SKM-1 treated with dmso at 0.1 percent for 144 hours (cell line): ENCODE data around the gene RESP18.

Source experiments
- DNase-seq: peaks from one replicate; lab custom pipeline; 2025; ENCODE audit not compliant: unreplicated experiment; lab: John Stamatoyannopoulos, UW

RESP18 gene

GRCh38 chr2:219332542-219332941 lies at the start of gene RESP18:
Gene RESP18 (minus strand): TSS chr2:219332744.
- DNase-seq = no peak

DNA sequence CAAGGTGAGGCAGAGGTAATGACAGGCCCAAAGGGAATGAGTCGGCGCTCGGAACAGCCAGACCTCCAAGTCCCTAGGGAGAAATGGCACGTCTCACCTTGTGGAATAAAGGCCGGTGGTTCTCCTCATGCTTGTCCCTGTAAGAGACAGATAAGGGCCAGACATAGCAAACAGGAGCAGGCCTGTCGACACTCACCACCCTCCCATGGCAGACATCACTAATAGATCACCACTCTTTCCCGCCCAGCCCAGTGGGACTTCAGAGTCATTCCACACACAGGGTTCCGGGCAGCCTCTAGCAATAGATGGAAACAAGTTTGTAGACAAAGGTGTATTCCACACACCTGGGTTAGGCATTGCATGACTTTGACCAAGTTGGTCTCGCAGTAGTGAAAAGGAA lies 48.9 kb upstream of the RESP18 start:
- no peak for DNase-seq

- DNase-seq = no peak
Measured at GRCh38 chr2:219380926-219381325, 48.4 kb upstream of the RESP18 start.

DNA sequence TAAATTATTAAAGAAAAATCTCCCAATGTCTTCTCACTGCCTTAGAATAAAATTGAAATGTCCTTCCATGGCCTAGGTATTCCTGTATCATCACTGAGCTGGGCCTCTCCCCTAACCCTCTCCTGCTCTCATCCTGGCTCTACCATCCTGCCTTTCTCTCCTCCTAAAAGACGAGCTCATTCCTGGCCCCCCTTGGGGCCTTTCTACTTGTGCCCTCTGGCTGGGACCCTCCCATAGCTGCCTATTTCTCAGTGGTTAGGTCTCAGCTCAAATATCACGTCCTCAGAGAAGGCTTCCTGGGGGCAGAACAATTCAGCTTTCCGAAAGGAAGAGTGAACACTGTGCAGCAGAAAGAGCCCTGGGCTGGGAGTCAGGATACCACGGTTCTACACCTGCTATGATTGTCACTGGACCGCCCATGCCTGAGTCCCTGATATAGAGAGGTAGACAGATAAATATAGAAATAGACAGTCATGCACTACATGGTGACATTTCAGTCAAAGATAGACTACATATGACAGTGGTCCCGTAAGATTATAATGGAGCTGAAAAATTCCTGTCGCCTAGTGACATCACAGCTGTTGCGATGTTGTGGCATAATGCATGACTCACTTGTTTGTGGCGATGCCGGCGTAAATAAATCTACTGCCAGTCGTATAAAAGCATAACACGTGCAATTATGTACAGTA lies 45.8 kb upstream of the RESP18 start:
- no peak for DNase-seq

DNA sequence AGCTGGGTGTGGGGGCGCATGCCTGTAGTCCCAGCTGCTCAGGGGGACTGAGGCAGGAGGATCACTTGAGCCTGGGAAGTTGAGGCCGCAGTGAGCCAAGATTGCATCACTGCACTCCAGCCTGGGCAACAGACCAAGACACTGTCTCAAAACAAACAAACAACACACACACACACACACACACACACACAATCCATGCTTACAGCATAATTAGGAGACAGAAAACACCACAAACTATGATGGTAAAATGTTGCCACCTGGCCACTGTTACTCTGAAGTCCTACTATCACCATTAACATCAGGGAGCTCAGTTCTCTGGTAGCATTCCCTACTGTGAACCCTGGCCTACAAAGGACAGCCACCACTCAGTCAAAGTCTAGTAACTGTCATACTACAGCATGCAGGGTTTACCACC lies 36.9 kb upstream of the RESP18 start:
- no peak for DNase-seq

- no peak for DNase-seq
Measured at GRCh38 chr2:219368690-219369191, 36.2 kb upstream of the RESP18 start.

- DNase-seq = no peak
Measured at GRCh38 chr2:219362524-219363164, 30.1 kb upstream of the RESP18 start.

- no peak for DNase-seq
Measured at GRCh38 chr2:219362072-219362471, 29.5 kb upstream of the RESP18 start.

DNA sequence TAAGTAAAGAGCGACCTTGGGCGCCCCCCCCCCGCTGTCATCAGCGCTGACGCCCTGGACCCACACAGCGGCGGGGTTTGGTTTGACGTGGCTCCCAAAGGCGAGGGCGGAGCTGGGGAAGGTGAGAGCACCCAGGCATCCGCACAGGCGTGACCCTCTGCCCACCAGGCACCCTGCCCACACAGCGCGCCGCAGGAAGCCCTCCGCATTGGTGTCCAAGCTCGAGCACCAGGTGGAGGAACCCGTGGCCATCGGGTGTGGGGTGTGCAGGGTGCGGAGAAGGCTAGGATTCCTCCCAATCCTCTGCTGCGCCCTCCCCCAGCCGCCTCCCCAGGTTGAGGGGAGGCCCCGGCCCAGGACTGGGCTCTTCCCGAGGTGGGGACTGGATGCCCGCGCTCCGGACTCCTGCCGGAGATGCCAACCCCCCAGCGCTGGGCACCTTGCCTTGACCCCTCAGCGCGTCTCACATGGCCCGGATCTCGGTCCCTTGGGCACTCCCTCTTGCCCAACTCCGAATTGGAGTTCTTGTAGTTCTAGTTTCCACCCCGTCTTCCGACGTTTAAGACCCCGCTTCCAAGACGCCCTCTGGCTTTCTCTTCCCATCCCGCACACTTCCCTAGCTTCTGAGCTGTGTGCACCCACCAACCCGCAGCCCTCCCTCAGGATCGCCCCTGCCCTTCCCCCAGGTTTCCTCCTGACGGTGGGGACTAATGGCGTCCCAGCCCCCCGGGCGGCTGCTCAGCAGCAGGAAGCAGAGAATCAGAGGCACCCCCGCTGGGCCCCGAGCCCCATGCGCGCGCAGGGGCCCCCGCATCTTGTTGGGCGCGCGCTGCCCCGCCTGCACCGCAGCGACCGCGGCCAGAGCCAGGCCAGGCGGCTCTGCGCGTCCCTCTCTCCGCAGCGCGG lies 25.9 kb upstream of the RESP18 start:
- DNase-seq = no peak

DNA sequence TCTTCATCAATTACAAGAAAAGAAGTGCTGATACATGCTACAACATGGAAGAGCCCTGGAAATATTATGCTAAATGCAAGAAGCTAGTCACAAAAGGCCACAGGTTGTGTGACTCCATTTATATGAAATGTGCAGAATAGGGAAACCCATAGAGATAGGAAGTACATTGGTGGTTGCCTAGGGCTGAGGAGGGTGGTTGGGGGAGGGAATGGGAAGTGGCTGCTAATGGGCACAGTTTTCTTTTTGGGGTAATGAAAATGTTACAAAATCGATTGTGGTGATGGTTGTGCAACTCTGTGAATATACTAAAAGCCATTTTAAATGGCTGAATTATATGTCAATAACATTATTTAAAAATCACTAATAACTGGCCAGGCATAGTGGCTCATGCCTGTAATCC lies 24.3 kb upstream of the RESP18 start:
- peak; percentile 94 for DNase-seq

DNA sequence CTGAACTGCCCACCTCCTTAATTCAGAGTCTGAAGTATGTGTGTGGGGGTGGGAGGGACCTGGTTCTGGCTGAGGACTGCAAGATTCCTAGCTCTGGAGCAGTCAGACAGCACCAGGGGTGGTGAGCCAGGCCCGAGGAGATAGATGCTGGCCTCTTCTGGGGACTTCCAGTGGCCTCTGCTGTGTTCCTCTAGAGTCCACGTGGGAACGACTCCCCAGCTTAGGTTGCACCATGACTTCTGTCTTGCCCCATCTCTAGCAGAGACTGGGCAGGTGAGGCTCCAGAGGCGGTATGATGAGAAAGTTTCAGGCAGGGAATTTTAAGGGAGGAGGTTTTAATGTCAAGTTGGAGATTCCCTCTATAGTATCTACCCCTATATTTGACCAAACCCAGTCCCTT lies 22.0 kb upstream of the RESP18 start:
- DNase-seq = no peak

DNA sequence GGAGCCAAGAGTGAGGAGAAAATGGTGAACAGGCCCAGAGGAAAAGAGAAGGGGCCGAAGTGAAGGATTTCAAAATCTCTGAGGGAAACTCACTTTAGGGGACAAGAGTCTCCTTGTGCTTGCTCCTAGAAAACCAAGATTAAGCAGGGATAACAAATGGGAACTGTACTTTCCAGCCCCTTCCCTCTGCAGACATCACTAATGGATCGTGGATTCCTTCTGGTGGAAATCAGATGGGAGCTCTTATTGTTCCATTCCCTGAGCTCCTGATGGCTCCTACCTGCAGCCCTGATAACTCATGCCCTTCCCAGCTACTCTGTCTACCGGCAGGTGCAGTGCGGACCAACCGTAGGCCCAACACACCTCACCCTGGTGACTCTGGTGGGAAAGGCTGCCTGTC lies 20.6 kb upstream of the RESP18 start:
- DNase-seq = no peak

- DNase-seq = peak; percentile 48
Measured at GRCh38 chr2:219352448-219353023, 20.0 kb upstream of the RESP18 start.

DNA sequence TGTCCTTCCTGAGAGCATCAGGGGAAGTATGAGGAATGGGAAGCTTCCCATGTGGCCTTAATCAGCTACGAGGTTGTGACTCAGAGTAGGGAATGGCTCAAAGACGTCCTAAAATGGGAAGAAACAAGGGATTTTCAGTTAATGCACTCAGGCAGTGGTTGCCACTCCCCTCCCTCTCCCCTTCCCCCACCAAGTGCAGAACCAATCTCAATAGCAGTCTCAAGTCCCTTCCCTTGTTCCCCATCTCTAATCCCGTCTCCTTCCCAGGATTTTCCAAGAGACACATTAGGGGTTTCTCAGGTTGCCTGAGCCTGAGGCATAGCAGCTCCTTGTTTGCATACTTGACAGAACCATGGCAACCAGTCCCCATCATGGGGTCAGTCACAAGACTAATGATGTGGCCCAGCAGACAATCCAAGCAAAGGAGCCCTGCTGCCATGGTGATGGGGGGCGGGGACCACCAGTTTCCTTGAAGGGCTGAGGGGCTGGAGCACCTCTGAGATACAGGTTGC lies 18.2 kb upstream of the RESP18 start:
- DNase-seq = no peak

- DNase-seq = no peak
Measured at GRCh38 chr2:219350215-219350614, 17.7 kb upstream of the RESP18 start.

DNA sequence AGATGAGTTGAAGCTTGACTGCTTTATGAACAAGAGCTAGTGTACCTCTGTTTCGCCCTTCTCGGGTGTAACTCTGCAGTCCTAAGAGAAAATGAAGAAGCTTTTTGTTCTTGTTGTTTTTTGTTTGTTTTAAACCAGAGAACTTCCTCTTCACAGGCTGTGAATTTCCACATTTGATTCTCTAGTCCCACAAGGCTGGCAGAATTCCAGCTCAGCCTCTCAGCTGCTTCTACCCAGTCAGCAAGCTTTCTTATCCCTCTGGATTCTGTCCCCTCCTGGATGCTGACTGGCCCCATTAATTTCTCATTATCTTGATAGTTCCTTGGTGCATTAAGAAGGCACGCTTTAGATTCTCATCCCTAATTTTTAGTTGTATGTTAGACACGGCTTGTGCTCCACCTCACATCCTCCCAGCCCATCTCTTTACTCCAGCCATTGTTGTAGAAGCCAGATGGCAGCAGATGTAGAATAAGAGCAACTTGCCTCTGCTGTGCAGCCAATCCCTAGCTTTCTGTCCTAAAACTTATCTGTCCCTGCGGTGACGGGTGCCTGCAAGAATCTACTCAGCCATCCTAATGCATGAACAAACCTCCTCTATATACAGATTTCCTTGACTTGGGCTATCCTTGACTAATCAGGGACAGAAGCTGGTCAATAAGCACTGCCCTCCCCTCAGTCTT lies 12.3 kb upstream of the RESP18 start:
- DNase-seq = no peak

- no peak for DNase-seq
Measured at GRCh38 chr2:219335373-219335786, 2.8 kb upstream of the RESP18 start.

DNA sequence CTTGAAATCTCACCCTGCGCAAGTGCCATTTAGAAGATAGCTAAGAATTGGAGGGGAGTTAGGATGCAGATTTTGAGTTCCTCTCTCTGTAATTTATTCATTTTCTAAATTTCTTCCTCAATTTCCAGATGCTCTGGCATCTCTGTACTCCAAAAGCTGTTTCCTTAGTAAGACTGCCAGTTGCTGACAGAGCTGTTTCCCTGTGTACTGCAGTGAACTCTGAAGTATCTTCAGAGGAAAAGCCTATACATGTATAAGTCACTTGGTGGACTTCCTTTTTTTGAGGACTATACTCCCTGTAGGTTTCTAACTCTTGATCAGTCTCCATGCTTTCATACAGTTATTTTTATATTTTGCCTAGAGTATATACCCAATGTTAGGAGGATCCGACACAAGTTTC lies 1.5 kb upstream of the RESP18 start:
- DNase-seq = no peak

GRCh38 chr2:219331560-219332213 lies 857 bp downstream of the RESP18 start:
- no peak for DNase-seq

- no peak for DNase-seq
Measured at GRCh38 chr2:219327719-219328118, 4.8 kb downstream of the RESP18 start.
